ENCODE data around the gene PMAIP1.

PMAIP1 gene

DNA sequence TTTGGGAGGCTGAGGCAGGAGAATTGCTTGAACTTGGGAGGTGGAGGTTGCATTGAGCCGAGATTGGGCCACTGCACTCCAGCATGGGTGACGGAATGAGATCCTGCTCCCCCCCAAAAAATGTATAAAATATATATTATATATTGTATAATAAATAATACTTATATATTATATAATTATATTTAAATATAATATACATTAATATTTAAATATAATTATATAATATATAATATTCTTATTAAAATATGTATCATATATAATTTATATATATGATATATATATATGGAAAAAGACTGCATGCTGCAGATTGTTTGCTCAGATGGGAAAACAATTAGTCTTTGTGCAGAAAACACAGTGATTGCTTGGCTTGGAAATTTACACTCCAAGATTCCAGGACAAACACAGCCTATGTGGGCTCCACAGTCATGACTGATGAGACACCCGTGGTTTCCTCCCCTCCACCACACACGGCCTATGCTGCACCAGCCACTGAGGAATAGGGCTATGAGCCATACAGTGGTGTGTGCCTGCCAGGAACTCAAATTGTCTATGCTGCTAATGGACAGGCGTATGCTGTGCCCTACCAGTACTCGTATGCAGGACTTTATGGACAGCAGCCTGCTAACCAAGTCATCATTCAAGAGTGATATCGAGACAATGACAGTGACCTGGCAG is 30.0 kb downstream of the PMAIP1 start:
- H4K20me1 ChIP-seq (ENCODE audit: low read depth, low read length) = no peaks in the 10 kb centered on the region
- no peaks in the 10 kb centered on the region for H3K27me3 ChIP-seq (ENCODE audit: low read length)
- H3K79me2 ChIP-seq (ENCODE audit: insufficient read depth, low read length) = no peaks in the 10 kb centered on the region
- H3K9me3 ChIP-seq (ENCODE audit: insufficient read depth, low read length) = no peaks in the 10 kb centered on the region
- H3K4me3 ChIP-seq (ENCODE audit: insufficient read depth, low read length, poor library complexity, severe bottlenecking) = no peak overlapping the region
- H3F3A ChIP-seq (ENCODE audit: insufficient read depth) = no peaks in the 10 kb centered on the region
- H3K9me2 ChIP-seq (replicated peaks; ENCODE audit: insufficient read depth, low read length) = no peaks in the 10 kb centered on the region
- TF ChIP-seq, protein P1, sequence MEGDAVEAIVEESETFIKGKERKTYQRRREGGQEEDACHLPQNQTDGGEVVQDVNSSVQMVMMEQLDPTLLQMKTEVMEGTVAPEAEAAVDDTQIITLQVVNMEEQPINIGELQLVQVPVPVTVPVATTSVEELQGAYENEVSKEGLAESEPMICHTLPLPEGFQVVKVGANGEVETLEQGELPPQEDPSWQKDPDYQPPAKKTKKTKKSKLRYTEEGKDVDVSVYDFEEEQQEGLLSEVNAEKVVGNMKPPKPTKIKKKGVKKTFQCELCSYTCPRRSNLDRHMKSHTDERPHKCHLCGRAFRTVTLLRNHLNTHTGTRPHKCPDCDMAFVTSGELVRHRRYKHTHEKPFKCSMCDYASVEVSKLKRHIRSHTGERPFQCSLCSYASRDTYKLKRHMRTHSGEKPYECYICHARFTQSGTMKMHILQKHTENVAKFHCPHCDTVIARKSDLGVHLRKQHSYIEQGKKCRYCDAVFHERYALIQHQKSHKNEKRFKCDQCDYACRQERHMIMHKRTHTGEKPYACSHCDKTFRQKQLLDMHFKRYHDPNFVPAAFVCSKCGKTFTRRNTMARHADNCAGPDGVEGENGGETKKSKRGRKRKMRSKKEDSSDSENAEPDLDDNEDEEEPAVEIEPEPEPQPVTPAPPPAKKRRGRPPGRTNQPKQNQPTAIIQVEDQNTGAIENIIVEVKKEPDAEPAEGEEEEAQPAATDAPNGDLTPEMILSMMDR (IDR thresholded peaks at IDR 0.05; ENCODE audit: insufficient read depth, low read length, poor library complexity, severe bottlenecking) = no peak
- no peak for TF ChIP-seq EZH2phosphoT487 (conservative IDR thresholded peaks at IDR 0.05; ENCODE audit: low read length)
- H2AFZ ChIP-seq (ENCODE audit: low read depth, low read length, severe bottlenecking) = no peak overlapping the region
- no peak overlapping the region for H3K4me2 ChIP-seq (ENCODE audit: low read depth, low read length, poor library complexity, severe bottlenecking)
- H3K36me3 ChIP-seq (ENCODE audit: low read length) = no peaks in the 10 kb centered on the region
- H3K9ac ChIP-seq (ENCODE audit: low read length) = no peak overlapping the region
- H3K27ac ChIP-seq (ENCODE audit: low read depth, low read length) = no peak overlapping the region

DNA sequence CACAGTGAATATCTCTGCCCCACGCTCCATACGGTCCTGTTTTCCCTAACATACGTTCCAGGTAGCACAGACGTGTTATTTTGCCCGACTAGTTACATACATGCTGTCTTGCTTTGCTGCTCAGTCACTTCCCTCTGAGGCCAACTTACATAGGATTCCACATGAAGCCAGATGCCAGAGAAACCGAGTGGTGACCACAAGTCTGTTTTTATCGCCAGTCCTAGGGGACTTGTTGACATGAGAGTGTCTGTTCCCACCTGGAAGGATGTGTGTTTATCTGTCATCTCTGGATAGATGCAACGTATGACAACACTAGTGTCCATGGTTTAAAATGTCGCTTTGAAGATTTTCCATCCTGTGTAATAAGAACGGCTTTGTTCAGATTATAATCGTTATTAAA is 32.6 kb downstream of the PMAIP1 start:
- TF ChIP-seq, protein P1 (IDR thresholded peaks at IDR 0.05; ENCODE audit: insufficient read depth, low read length, poor library complexity, severe bottlenecking) = no peak
- no peak for TF ChIP-seq EZH2phosphoT487 (conservative IDR thresholded peaks at IDR 0.05; ENCODE audit: low read length)

DNA sequence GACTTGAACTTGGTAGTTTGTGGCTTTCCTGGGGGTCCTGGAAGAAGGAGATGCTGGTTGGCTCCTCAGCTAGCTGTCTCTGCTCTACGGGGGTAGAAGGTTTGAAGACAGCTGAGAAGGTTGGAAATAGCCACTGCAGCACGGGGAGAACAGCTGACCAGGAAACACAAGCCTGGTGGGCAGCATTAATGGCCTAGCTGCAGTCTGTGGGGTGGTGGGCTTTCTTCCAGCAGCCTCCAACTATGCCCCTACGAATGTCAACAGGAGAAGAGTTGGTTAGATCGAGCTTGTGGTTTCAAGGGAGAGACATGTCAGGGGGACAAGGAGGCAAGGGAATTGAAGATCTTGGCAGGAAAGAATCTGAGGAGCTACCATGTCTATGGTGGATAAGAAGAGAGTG is 38.9 kb downstream of the PMAIP1 start:
- H3F3A ChIP-seq (ENCODE audit: insufficient read depth) = no peaks in the 10 kb centered on the region
- peaks cover 4% of the 10 kb centered on the region; the same call in 1 of the 2 replicates for H3K27me3 ChIP-seq (ENCODE audit: low read length)
- no peak overlapping the region for H3K4me3 ChIP-seq (ENCODE audit: insufficient read depth, low read length, poor library complexity, severe bottlenecking)
- H3K27ac ChIP-seq (ENCODE audit: low read depth, low read length) = no peak overlapping the region
- TF ChIP-seq, protein P1 (IDR thresholded peaks at IDR 0.05; ENCODE audit: insufficient read depth, low read length, poor library complexity, severe bottlenecking) = no peak
- no peak for TF ChIP-seq EZH2phosphoT487 (conservative IDR thresholded peaks at IDR 0.05; ENCODE audit: low read length)
- no peaks in the 10 kb centered on the region for H3K9me3 ChIP-seq (ENCODE audit: insufficient read depth, low read length)
- no peaks in the 10 kb centered on the region for H3K36me3 ChIP-seq (ENCODE audit: low read length)
- no peaks in the 10 kb centered on the region for H4K20me1 ChIP-seq (ENCODE audit: low read depth, low read length)
- no peaks in the 10 kb centered on the region for H3K9me2 ChIP-seq (replicated peaks; ENCODE audit: insufficient read depth, low read length)
- no peak overlapping the region for H3K9ac ChIP-seq (ENCODE audit: low read length)
- H3K79me2 ChIP-seq (ENCODE audit: insufficient read depth, low read length) = no peaks in the 10 kb centered on the region
- no peak overlapping the region for H3K4me2 ChIP-seq (ENCODE audit: low read depth, low read length, poor library complexity, severe bottlenecking)
- H2AFZ ChIP-seq (ENCODE audit: low read depth, low read length, severe bottlenecking) = no peak overlapping the region

More for the DNA sequence above, 32.6 kb downstream of the PMAIP1 start:
- no peaks in the 10 kb centered on the region for H4K20me1 ChIP-seq (ENCODE audit: low read depth, low read length)
- no peak overlapping the region for H3K9ac ChIP-seq (ENCODE audit: low read length)
- no peaks in the 10 kb centered on the region for H3K9me2 ChIP-seq (replicated peaks; ENCODE audit: insufficient read depth, low read length)
- H3K27ac ChIP-seq (ENCODE audit: low read depth, low read length) = no peak overlapping the region
- no peaks in the 10 kb centered on the region for H3K9me3 ChIP-seq (ENCODE audit: insufficient read depth, low read length)
- no peak overlapping the region for H3K4me3 ChIP-seq (ENCODE audit: insufficient read depth, low read length, poor library complexity, severe bottlenecking)
- peaks cover under 1% of the 10 kb centered on the region; the same call in 1 of the 2 replicates for H3K27me3 ChIP-seq (ENCODE audit: low read length)
- H3K36me3 ChIP-seq (ENCODE audit: low read length) = no peaks in the 10 kb centered on the region
- H3F3A ChIP-seq (ENCODE audit: insufficient read depth) = no peaks in the 10 kb centered on the region
- H3K79me2 ChIP-seq (ENCODE audit: insufficient read depth, low read length) = no peaks in the 10 kb centered on the region
- H2AFZ ChIP-seq (ENCODE audit: low read depth, low read length, severe bottlenecking) = no peak overlapping the region
- H3K4me2 ChIP-seq (ENCODE audit: low read depth, low read length, poor library complexity, severe bottlenecking) = no peak overlapping the region
